GF-D8 (cell line): ENCODE data around the gene SLC39A11.
"Not testable (repeated sequence)": the region's sequence is repeated elsewhere in the genome, so short reads cannot be mapped to it uniquely, and the experiment has no call there.

Experiments used
- DNase-seq: peaks from one replicate; lab custom pipeline; 2025; lab: John Stamatoyannopoulos, UW

SLC39A11 gene

DNA sequence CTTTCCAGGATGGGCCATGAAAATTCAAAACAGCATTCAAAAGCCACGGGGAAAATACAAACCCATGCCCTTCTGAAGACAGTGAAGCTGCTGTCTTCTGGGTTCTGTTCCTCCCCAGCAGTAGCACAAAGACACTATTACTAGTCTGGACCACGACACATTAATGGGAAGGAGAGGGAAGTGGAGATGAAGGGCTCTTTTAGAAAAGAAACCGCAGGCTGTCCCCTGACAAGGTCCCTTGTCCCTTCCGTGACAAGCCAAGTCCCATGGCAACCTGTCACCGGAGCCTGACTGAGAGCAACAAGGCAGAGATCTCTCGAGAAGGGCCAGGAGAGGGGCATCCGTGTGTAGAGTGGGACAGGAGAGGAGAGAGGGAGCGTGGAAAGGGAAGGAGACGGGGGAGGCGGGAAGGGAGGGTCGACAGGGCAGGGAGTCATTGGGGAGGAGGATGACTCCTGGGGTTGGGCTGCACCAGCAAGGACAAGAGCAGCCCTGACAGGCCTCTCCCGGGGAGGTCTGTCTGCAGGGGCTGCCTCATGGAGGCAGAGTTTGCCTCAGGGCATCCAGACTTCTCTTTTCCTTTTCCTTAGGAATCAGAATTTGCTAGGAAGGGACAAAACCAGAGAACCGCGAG is 436.2 kb downstream of the SLC39A11 start:
- no peak for DNase-seq

GRCh38 chr17:72654706-72655105 is 437.8 kb downstream of the SLC39A11 start:
- DNase-seq = no peak

- DNase-seq = no peak
Observed at GRCh38 chr17:72651988-72652387, 440.5 kb downstream of the SLC39A11 start.

GRCh38 chr17:72648702-72649101 is 443.8 kb downstream of the SLC39A11 start:
- DNase-seq = no peak

DNA sequence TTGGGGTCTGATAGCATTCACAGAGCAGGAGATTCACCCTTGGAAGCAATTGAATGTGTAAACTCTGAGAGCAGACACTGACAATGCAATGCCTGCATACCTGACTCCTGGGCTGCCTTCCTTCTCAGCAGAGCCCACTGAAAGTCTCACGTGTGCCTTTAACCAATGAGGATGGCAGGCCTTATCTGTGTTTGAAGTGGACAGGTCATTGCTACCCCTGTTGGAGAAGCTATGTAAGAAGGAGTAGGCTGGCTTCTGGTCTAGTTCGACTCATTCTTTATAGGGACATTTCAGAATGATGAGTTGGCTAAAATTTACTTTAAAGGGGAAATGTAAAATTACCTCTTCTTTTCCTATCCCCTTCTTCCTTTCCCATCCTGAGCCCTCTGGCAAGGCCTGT is 446.3 kb downstream of the SLC39A11 start:
- DNase-seq = no peak

DNA sequence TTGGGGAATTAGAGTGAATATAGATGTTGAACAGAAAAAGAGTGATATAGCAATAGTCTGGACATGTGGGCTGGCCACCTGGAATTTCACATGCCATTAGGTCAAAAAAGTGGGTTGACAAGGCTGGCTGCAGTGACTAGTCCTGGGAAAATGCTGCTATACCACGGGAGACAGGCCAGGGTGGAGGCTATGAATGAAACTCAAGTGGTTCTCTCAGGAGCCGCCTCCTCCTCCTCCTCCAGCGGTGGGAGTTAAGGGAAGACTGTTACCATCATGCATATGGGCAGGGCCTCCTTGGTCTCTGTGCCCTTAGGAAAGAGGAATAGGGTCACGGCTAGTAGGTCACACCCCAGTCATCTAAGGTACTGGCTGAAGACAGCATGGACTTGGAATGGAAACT is 448.0 kb downstream of the SLC39A11 start:
- DNase-seq = no peak

DNA sequence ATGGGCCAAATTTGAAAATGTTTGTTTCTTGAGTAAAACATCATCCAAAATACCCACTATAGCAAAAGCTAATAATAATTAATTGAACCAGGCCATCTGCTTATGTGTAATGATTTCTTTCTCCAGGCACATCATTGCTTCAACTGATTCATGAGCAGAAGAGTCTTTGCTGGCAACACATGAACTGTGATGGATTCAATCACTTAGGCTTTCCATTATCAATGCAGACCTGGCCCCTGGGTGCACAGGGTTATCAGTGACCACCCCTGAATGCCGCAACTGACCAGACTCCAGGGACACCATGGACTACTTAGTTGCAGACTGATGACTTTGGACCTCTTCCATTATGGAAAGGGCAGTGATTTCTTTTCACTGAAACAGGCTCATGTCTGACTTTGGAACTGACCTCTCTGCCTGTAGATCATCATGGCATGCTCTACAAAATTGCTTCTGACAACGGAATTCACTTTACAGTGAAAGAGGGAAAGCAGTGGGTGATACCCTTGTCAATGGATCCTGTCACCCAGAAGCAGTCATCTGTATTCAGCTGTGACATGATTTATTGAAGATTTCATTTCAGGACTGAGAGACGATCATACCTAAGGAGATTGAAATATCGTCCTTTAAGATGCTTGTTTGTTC is 448.8 kb downstream of the SLC39A11 start:
- DNase-seq = no peak

- DNase-seq = no peak
Observed at GRCh38 chr17:72642720-72643119, 449.8 kb downstream of the SLC39A11 start.

GRCh38 chr17:72640415-72641165 is 451.9 kb downstream of the SLC39A11 start:
- no peak for DNase-seq

DNA sequence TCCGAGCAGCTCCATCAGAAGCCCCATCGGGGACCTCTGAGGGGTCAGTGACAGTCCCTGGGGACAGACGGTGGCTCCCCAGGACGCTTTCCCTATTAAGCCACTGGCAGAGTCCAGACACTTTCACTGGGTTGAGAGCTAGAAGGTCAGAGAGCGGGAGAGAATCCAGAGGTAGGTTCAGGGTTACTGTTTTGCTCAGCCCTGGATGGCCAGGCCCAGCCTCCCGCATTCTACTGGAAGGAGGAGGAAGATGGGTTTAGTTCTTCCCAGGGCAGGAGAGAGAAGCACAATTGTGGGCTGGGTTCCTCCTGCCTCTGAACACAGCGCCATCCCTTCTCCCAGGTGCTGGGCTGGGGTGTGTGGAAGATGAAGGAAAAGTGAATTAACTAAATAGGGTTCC is 452.8 kb downstream of the SLC39A11 start:
- no peak for DNase-seq

- not testable (repeated sequence) for DNase-seq
Observed at GRCh38 chr17:72638932-72639331, 453.6 kb downstream of the SLC39A11 start.

DNA sequence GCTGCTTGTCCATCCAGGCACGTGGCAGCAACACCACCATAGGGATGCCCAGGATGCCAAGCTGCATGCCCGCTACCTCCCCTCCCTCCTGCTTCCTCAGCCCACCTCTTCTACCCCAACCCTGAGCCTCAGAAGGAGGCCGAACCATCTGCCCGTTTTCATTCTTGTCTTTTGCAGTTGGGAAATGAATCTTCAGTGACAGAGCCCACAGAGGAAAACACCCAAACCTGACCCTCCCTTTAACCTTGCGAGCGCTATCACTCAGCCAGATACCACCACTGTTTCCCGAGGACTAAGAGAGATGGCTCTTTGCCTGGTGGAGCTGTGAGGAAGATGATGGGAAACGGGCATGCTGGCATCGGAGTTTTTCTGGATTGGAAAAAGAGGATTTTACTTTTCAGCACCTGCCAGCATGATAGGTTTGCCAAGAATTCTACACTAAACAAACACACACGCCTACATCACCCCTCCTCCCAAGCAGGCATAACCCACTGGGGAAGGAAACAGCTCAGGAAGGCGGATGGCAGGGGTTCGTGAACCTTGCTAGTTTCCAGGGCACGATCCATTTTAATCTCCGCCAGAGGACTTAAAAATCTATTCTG is 457.4 kb downstream of the SLC39A11 start:
- DNase-seq = no peak

- DNase-seq = no peak
Observed at GRCh38 chr17:72634621-72635020, 457.9 kb downstream of the SLC39A11 start.

DNA sequence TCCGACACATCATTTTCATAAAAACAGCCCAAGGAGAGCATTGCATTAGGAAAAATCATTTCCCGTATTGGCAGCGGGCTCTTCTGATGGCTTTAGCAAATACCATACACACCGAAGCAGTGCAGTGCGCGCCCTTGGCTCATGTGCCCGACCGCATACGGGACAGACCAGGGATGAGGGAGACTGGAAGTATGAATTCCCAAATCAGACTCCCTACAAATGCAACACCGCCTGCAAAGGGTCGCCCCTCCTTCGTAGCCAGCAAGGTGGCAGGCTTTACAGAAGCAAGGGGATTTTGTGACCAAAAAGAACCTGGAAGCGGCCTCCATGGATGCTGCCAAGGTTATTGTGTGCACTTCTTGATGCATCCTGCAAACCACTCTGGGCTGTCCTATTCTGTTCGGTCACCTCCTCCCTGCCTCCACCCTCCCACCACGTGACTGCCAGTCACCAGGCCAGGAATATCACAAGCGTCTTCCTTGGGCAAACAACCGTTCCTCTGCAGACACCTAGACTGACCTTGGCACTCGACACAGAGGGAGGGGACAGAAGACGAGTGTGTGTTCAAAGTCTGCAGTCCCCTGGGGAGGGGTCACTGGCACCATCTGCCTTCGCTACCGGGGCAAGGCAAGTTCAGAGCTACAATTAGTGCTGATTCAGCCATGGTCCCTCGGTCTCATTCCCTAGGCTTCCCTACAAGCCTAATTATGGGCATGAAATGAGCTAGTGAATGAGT is 460.4 kb downstream of the SLC39A11 start:
- no peak for DNase-seq

- DNase-seq = no peak
Observed at GRCh38 chr17:72631568-72631948, 460.9 kb downstream of the SLC39A11 start.

GRCh38 chr17:72624652-72625051 is 467.8 kb downstream of the SLC39A11 start:
- DNase-seq = no peak

GRCh38 chr17:72624226-72624625 is 468.3 kb downstream of the SLC39A11 start:
- DNase-seq = no peak

DNA sequence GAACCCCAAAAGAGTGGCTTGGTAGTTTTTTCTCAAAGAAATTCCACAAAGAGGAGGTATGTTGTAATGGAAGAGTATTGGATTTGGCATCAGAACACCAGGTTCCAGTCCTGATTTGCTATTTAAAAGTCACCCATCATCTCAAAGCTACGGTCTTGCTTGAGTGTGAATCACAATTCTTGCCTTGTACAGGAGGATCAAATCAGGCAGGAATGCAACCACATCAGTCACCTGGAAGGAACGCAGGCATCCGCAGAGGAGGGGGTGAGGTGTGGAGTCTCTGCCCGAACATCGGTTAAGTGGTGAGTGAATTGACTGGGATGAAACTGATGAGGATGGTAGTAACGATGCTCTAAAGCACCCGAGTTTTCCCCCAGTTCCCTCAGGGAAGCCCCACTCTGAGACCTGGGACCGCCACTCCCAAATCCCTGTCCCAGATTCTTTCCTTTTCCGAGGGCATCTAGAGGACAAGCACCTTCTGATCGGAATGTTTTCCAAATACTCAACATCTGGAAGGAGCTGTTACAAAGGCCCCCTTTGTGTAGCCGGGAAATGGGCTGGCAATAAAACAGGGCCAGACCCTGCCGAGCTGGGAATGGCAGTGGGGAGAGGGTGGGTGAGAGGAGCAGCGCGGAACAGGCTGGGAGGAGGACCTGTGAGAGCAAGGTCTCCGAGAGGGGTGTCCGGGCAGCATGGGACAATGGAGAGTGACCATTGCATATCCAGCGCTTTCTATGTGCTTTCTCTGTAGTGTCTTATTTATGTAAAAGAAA is 469.6 kb downstream of the SLC39A11 start:
- no peak for DNase-seq

GRCh38 chr17:72619976-72620650 is 472.4 kb downstream of the SLC39A11 start:
- no peak for DNase-seq

DNA sequence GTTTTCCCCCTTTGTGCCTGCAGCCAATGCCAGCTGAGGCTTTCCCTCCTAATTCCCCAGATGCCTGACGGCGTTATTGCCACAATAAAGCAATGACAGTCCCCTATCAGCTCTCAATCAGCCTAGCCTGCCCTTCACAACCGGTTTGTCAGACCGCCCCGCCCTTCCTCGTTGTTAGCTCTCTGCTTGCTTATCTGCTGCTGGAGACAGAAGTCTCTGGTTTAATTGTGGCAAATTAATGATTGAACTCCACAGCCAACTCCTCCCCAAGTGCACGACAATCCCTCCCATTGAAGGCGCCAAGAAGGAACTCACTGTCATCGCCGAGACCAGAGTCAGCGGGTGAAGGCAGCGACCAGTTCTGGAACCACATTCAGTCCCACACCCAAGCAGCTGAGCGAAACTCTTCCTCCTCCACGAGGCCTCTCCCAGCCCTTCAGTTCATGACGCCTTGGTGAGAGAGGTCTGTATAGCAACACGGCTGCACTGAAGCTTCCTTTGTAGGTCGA is 474.4 kb downstream of the SLC39A11 start:
- DNase-seq = no peak

DNA sequence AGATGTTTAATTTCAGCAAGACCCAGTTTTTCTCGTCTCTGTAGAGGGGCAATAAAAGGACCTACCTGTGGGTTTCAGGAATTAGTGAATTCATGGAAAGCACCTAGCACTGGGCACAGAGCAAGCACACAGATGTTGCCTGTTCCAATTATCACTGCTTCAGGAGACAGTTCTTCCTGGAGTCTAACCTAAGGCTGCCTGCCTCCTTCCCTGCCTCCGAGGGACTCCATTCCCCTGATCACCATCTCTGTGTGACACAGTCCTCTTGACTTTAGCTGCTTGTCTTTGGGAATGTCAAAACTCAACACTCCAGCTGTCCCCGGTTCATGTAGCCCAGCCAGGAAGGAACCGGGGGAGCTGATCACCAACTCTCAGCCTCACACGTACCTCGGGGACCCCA is 474.9 kb downstream of the SLC39A11 start:
- no peak for DNase-seq
